GM19193 (cell line): ENCODE results near the gene ENTPD7.

ENCODE experiments used
- POLR2A ChIP-seq: IDR thresholded peaks from 4 replicates; pipeline ENCODE4 v1.6.1; 2011; ENCODE audit not compliant: insufficient read depth, insufficient read length; ENCODE audit errors: extremely low read depth

The ENTPD7 gene

GRCh38 chr10:99748823-99749451 is 89.6 kb downstream of the ENTPD7 start:
- no peak for TF ChIP-seq POLR2A

DNA sequence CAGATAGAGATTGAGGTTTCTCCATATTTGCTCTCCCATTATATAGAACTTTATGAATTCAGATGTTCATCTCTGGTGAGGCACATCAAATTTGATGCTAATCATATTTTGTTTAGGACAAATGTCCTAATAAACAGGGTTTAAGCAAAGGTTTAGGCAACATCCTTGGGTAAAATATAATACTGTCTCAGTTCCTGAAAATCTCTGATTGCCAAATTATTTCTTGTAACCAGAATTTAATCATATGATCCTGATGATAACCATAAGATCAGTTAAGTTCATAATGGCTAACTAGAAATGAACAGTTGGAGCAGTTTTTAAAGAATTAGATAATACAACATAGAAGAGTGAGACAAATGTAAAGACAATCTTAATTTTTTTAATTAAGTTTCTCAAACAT is 91.3 kb downstream of the ENTPD7 start:
- no peak for TF ChIP-seq POLR2A

DNA sequence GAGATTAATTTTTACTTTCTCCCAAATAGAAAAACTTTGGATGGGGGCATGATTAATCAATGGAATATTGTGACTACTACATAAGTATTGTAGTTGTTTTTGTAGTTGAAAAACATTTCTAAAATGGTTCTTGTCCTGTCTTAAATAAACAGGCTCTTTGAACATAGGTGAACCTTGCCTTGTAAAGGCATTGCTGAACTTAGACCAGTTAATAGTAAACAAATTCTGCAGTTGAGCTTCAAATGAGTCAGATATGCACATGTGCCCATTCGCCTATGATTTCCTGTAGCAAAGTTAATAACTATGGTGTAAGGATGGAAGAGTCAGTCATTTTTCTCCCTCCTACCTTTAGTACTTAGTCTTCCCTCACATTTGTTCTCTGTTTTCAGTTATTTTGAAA is 95.4 kb downstream of the ENTPD7 start:
- TF ChIP-seq POLR2A = no peak
